HG03066 (cell line): ENCODE results near the gene MRTFA.
"Not testable (repeated sequence)": the region's sequence is repeated elsewhere in the genome, so short reads cannot be mapped to it uniquely, and the experiment has no call there.

Experiments
- ATAC-seq: cut with Tn5 transposase; IDR thresholded peaks from one replicate; pipeline ENCODE4 v1.9.1; 2021; ENCODE audit warnings: low read depth; ENCODE audit not compliant: unreplicated experiment

The MRTFA gene

GRCh38 chr22:40560994-40561515, 75.5 kb downstream of the MRTFA start:
- no peak for ATAC-seq

GRCh38 chr22:40560551-40560950, 76.0 kb downstream of the MRTFA start:
- ATAC-seq = no peak

GRCh38 chr22:40557972-40558371, 78.5 kb downstream of the MRTFA start:
- ATAC-seq = no peak

GRCh38 chr22:40556641-40557040, 79.9 kb downstream of the MRTFA start:
- ATAC-seq = no peak

- not testable (repeated sequence) for ATAC-seq
Measured at GRCh38 chr22:40554023-40554422, 82.5 kb downstream of the MRTFA start.

GRCh38 chr22:40553014-40553554, 83.4 kb downstream of the MRTFA start:
- no peak for ATAC-seq

- ATAC-seq = no peak
Measured at GRCh38 chr22:40552070-40552469, 84.4 kb downstream of the MRTFA start.

- no peak for ATAC-seq
Measured at GRCh38 chr22:40547729-40548143, 88.8 kb downstream of the MRTFA start.

GRCh38 chr22:40544758-40545157, 91.8 kb downstream of the MRTFA start:
- no peak for ATAC-seq

- ATAC-seq = no peak
Measured at GRCh38 chr22:40542821-40543540, 93.5 kb downstream of the MRTFA start.

GRCh38 chr22:40541300-40541699, 95.2 kb downstream of the MRTFA start:
- ATAC-seq = no peak

GRCh38 chr22:40540265-40540664, 96.3 kb downstream of the MRTFA start:
- no peak for ATAC-seq

- not testable (repeated sequence) for ATAC-seq
Measured at GRCh38 chr22:40536149-40536548, 100.4 kb downstream of the MRTFA start.

- ATAC-seq = no peak
Measured at GRCh38 chr22:40535642-40536041, 100.9 kb downstream of the MRTFA start.

- no peak for ATAC-seq
Measured at GRCh38 chr22:40535189-40535512, 101.4 kb downstream of the MRTFA start.

- ATAC-seq = no peak
Measured at GRCh38 chr22:40534379-40535188, 101.9 kb downstream of the MRTFA start.

GRCh38 chr22:40533712-40534378, 102.7 kb downstream of the MRTFA start:
- no peak for ATAC-seq

GRCh38 chr22:40531951-40532900, 104.3 kb downstream of the MRTFA start:
- no peak for ATAC-seq

GRCh38 chr22:40530391-40530790, 106.1 kb downstream of the MRTFA start:
- not testable (repeated sequence) for ATAC-seq

GRCh38 chr22:40529821-40530220, 106.7 kb downstream of the MRTFA start:
- ATAC-seq = no peak
